NCI-H1930 (cell line): ENCODE data around the gene TMEM134.
"Not testable (repeated sequence)": the region's sequence is repeated elsewhere in the genome, so short reads cannot be mapped to it uniquely, and the experiment has no call there.

Source experiments
- DNase-seq, 2 experiments: peaks; one replicate each; lab custom pipeline; 2025; lab: John Stamatoyannopoulos, UW

TMEM134 gene

GRCh38 chr11:67438158-67438902 is 30.7 kb downstream of the TMEM134 start:
- DNase-seq: no peak

GRCh38 chr11:67437809-67438157 is 31.3 kb downstream of the TMEM134 start:
- no peak for DNase-seq

- no peak for DNase-seq
These were observed 31.8 kb downstream of the TMEM134 start, which contains the start of gene PTPRCAP for GRCh38 chr11:67437082-67437808. PTPRCAP (minus strand) TSS chr11:67437682; CDS start chr11:67437619, 63 bp downstream.

GRCh38 chr11:67436459-67437081 is 32.5 kb downstream of the TMEM134 start:
- no peak for DNase-seq

- no peak for DNase-seq
These were observed 33.2 kb downstream of the TMEM134 start for GRCh38 chr11:67435727-67436458.

- DNase-seq: no peak
These were observed 33.9 kb downstream of the TMEM134 start for GRCh38 chr11:67435031-67435726.

GRCh38 chr11:67434395-67434881 is 34.6 kb downstream of the TMEM134 start:
- DNase-seq: no peak

- DNase-seq: no peak
These were observed 35.3 kb downstream of the TMEM134 start for GRCh38 chr11:67433536-67434394.

- no peak for DNase-seq
These were observed 36.2 kb downstream of the TMEM134 start for GRCh38 chr11:67432655-67433349.

GRCh38 chr11:67431346-67432249 is 37.5 kb downstream of the TMEM134 start:
- no peak for DNase-seq

GRCh38 chr11:67429722-67430121 is 39.3 kb downstream of the TMEM134 start:
- no peak for DNase-seq

- no peak for DNase-seq
These were observed 39.9 kb downstream of the TMEM134 start for GRCh38 chr11:67429038-67429668.

- peak; percentile 96 to 97 for DNase-seq
These were observed 40.7 kb downstream of the TMEM134 start, which contains the start of gene RPS6KB2 for GRCh38 chr11:67428052-67429001. RPS6KB2 (plus strand) TSS chr11:67428494; CDS start chr11:67428546, 52 bp downstream.

GRCh38 chr11:67427364-67427859 is 41.6 kb downstream of the TMEM134 start:
- not testable (repeated sequence) for DNase-seq

GRCh38 chr11:67423891-67424613 is 45.0 kb downstream of the TMEM134 start:
- DNase-seq: no peak

GRCh38 chr11:67423466-67423865 is 45.6 kb downstream of the TMEM134 start:
- DNase-seq: no peak
